Measurements from ENCODE around the gene UBXN2A. TPM values are rescaled to one million over a fixed set of nuclear protein-coding genes. Genes with fewer than 3 reads are reported as not detected.
A peak's percentile ranks its signal among the peaks of the same experiment; 100 is the strongest.

Gene UBXN2A
- total RNA-seq, 4 donors from 2014 or later: 11.7 to 20.4 (median 15.8) TPM

GRCh38 chr2:23926750-23927571 is 13.3 kb upstream of the UBXN2A start, which contains the start of gene ATAD2B:
Gene ATAD2B, minus strand, starts transcription at chr2:23927123. Its CDS starts 353 bp downstream, at chr2:23926770.
- peak; percentile 73 to 97 (median 92) for TF ChIP-seq CTCF (IDR thresholded peaks at IDR 0.05)
- TF ChIP-seq POLR2A (IDR thresholded peaks at IDR 0.05): peak; percentile 86 to 89
- Histone ChIP-seq H3K27ac (peak within 1 kb of the TSS; percentile 97 to 99 (median 98)), H3K36me3 (no peaks in the 10 kb centered on the region), H3K27me3 (no peaks in the 10 kb centered on the region), H3K4me3 (peak within 1 kb of the TSS; percentile 81 to 89 (median 84)), H3K4me1 (peaks cover 0 to 13% (median 6%) of the 10 kb centered on the region in 4 donors), H3K9me3 (no peaks in the 10 kb centered on the region)
- DNase-seq: peak; percentile 85 to 97 (median 96)

- no peak overlapping the region for H3K4me3 ChIP-seq
- no peaks in the 10 kb centered on the region for H3K36me3 ChIP-seq
- H3K4me1 ChIP-seq: peaks cover 0 to 3% (median 0%) of the 10 kb centered on the region in 4 donors
- H3K9me3 ChIP-seq: no peaks in the 10 kb centered on the region
- no peaks in the 10 kb centered on the region for H3K27me3 ChIP-seq
- no peak overlapping the region for H3K27ac ChIP-seq
- TF ChIP-seq CTCF (IDR thresholded peaks at IDR 0.05): no peak
- TF ChIP-seq POLR2A (IDR thresholded peaks at IDR 0.05): no peak
- no peak for DNase-seq
Observed at GRCh38 chr2:23934259-23934658, 6.0 kb upstream of the UBXN2A start.

GRCh38 chr2:23940718-23941620 is 706 bp downstream of the UBXN2A start:
- H3K36me3 ChIP-seq: no peaks in the 10 kb centered on the region
- peak in 2 of 3 donors; percentile 44 to 71 for DNase-seq
- peaks cover 0 to 29% (median 2%) of the 10 kb centered on the region in 4 donors for H3K4me1 ChIP-seq
- H3K27me3 ChIP-seq: no peaks in the 10 kb centered on the region
- peak overlapping the region; percentile 86 to 98 (median 96) for H3K27ac ChIP-seq
- no peaks in the 10 kb centered on the region for H3K9me3 ChIP-seq
- peak overlapping the region; percentile 73 to 97 (median 84) for H3K4me3 ChIP-seq
- TF ChIP-seq POLR2A (IDR thresholded peaks at IDR 0.05): peak in 1 of 2 donors; percentile 14
- no peak for TF ChIP-seq CTCF (IDR thresholded peaks at IDR 0.05)

- H3K36me3 ChIP-seq: no peaks in the 10 kb centered on the region
- H3K27me3 ChIP-seq: no peaks in the 10 kb centered on the region
- no peak overlapping the region for H3K27ac ChIP-seq
- H3K9me3 ChIP-seq: no peaks in the 10 kb centered on the region
- H3K4me1 ChIP-seq: peaks cover 0 to 29% (median 2%) of the 10 kb centered on the region in 4 donors
- TF ChIP-seq POLR2A (IDR thresholded peaks at IDR 0.05): no peak
- no peak for TF ChIP-seq CTCF (IDR thresholded peaks at IDR 0.05)
- no peak for DNase-seq
- peak overlapping the region in 2 of 4 donors; percentile 82 to 97 for H3K4me3 ChIP-seq
Observed at GRCh38 chr2:23941644-23942043, 1.4 kb downstream of the UBXN2A start.

GRCh38 chr2:23943666-23944065 is 3.4 kb downstream of the UBXN2A start:
- no peak overlapping the region for H3K4me3 ChIP-seq
- H3K4me1 ChIP-seq: peaks cover 0 to 29% (median 2%) of the 10 kb centered on the region in 4 donors
- TF ChIP-seq POLR2A (IDR thresholded peaks at IDR 0.05) (no peak), CTCF (IDR thresholded peaks at IDR 0.05) (no peak)
- H3K27ac ChIP-seq: no peak overlapping the region
- no peaks in the 10 kb centered on the region for H3K36me3 ChIP-seq
- no peaks in the 10 kb centered on the region for H3K27me3 ChIP-seq
- no peaks in the 10 kb centered on the region for H3K9me3 ChIP-seq
- DNase-seq: no peak
